H1 (cell line): Measurements from ENCODE around the gene MFNG. TPM values are rescaled to one million over a fixed set of nuclear protein-coding genes. Genes with fewer than 3 reads are reported as not detected.

Experiments
- CTCF ChIA-PET: fragments of 300-600 bp; sonication (Branson Sonifier 250); formaldehyde crosslinking; loops from one replicate; lab custom pipeline; 2021; ENCODE audit not compliant: partially characterized antibody; lab: Charles Lee
- POLR2A ChIA-PET: fragments of 300-600 bp; sonication (Branson Sonifier 250); formaldehyde crosslinking; loops from one replicate; lab custom pipeline; 2021; ENCODE audit warnings: inconsistent platforms; ENCODE audit not compliant: partially characterized antibody; lab: Charles Lee
- DNase-seq, 2 experiments: peaks; one replicate each; pipeline versions ENCODE4 v3.0.0 to v3.0.0-alpha.2; 2010 to 2022; ENCODE audit warnings: low spot score in 2 of 2, low read depth in 1 of 2, mixed read lengths in 1 of 2
- FAIRE-seq: peaks from 2 replicates; lab custom pipeline; 2011; peaks lifted over from hg19 to GRCh38; lab: Jason Lieb, UNC
- H2AFZ ChIP-seq: 2 replicates; pipeline ENCODE4 v1.8.1; 2012; ENCODE audit warnings: low read length, inconsistent platforms
- H2AK5ac ChIP-seq: 2 replicates; pipeline ENCODE4 v1.6.1; 2013; ENCODE audit warnings: low read depth, low read length
- H2BK120ac ChIP-seq: replicated peaks from 2 replicates; pipeline ENCODE3; 2013; ENCODE audit warnings: low read depth, low read length, inconsistent platforms
- H2BK12ac ChIP-seq: 2 replicates; pipeline ENCODE4 v1.6.1; 2013; ENCODE audit warnings: low read depth, low read length
- H2BK15ac ChIP-seq: 2 replicates; pipeline ENCODE4 v1.6.1; 2013; ENCODE audit warnings: low read length
- H2BK20ac ChIP-seq: 2 replicates; pipeline ENCODE4 v1.6.1; 2013; ENCODE audit warnings: low read length
- H2BK5ac ChIP-seq: 2 replicates; pipeline ENCODE4 v1.6.1; 2013; ENCODE audit warnings: low read depth, low read length
- H3K14ac ChIP-seq: 2 replicates; pipeline ENCODE4 v1.6.1; 2013; ENCODE audit warnings: inconsistent platforms; ENCODE audit not compliant: insufficient read length
- H3K18ac ChIP-seq: 2 replicates; pipeline ENCODE4 v1.6.1; 2013; ENCODE audit warnings: low read length; ENCODE audit errors: extremely low read depth
- H3K23ac ChIP-seq: 2 replicates; pipeline ENCODE4 v1.6.1; 2013; ENCODE audit warnings: inconsistent platforms; ENCODE audit not compliant: insufficient read length
- H3K23me2 ChIP-seq: 2 replicates; pipeline ENCODE4 v1.6.1; 2013; ENCODE audit warnings: low read depth, low read length
- H3K27ac ChIP-seq: 2 replicates; pipeline ENCODE4 v1.6.1; 2011; ENCODE audit warnings: low read depth, low read length, inconsistent platforms
- H3K27me3 ChIP-seq, 4 experiments: replicated peaks in 1 of 4; 1 replicate in 1 of 4; 2 replicates in 3 of 4; pipeline versions ENCODE4 v1.6.1 to v1.8.1; 2011 to 2013; ENCODE audit warnings: low read length in 3 of 4, mild to moderate bottlenecking in 3 of 4, inconsistent platforms in 2 of 4, mixed read lengths in 2 of 4, moderate library complexity in 1 of 4; ENCODE audit not compliant: control insufficient read depth in 3 of 4, insufficient read depth in 3 of 4; ENCODE audit errors: extremely low read depth in 1 of 4
- H3K36me3 ChIP-seq, 4 experiments: 2 replicates each; pipeline versions ENCODE4 v1.6.1 to v1.8.1; 2011 to 2013; ENCODE audit warnings: mild to moderate bottlenecking in 4 of 4, low read length in 3 of 4, moderate library complexity in 2 of 4, control low read depth in 1 of 4, inconsistent platforms in 1 of 4; ENCODE audit not compliant: insufficient read depth in 4 of 4, control insufficient read depth in 2 of 4
- H3K4ac ChIP-seq: replicated peaks from 2 replicates; pipeline ENCODE3; 2013; ENCODE audit warnings: low read length, low read depth, mixed read lengths, inconsistent platforms; ENCODE audit not compliant: insufficient read length
- H3K4me1 ChIP-seq, 4 experiments: replicated peaks in 1 of 4; 1 replicate in 1 of 4; 2 replicates in 3 of 4; pipeline versions ENCODE4 v1.6.1 to v1.8.1; 2011 to 2013; ENCODE audit warnings: low read length in 3 of 4, inconsistent platforms in 2 of 4, mixed read lengths in 1 of 4; ENCODE audit not compliant: insufficient read depth in 4 of 4, control insufficient read depth in 3 of 4
- H3K4me2 ChIP-seq, 2 experiments: 2 replicates each; pipeline versions ENCODE4 v1.6.1 to v1.8.1; 2011 to 2013; ENCODE audit warnings: low read depth in 2 of 2, low read length in 2 of 2, control low read depth in 1 of 2, inconsistent platforms in 1 of 2, mild to moderate bottlenecking in 1 of 2; ENCODE audit not compliant: insufficient read depth in 1 of 2
- H3K4me3 ChIP-seq, 4 experiments: fragments of 200-600, 300-600 bp in 1 of 4; sonication (generic), shearing (Covaris generic), sonication (Bioruptor Twin) in 1 of 4; 2 replicates each; pipeline versions ENCODE4 v1.5.1 to v1.8.1; 2011 to 2016; ENCODE audit warnings: low read length in 4 of 4, low read depth in 3 of 4, control low read depth in 2 of 4, inconsistent platforms in 2 of 4, mild to moderate bottlenecking in 2 of 4, mixed read lengths in 1 of 4, moderate library complexity in 1 of 4; ENCODE audit not compliant: insufficient read depth in 2 of 4; ENCODE audit errors: extremely low read depth in 1 of 4
- H3K56ac ChIP-seq: replicated peaks from 2 replicates; pipeline ENCODE3; 2013; ENCODE audit warnings: low read depth, mild to moderate bottlenecking, mixed read lengths, low read length, inconsistent platforms; ENCODE audit not compliant: insufficient read length
- H3K79me1 ChIP-seq: 2 replicates; pipeline ENCODE4 v1.6.1; 2013; ENCODE audit warnings: low read depth, low read length, control low read depth
- H3K79me2 ChIP-seq, 2 experiments: 2 replicates each; pipeline versions ENCODE4 v1.6.1 to v1.8.1; 2012 to 2013; ENCODE audit warnings: low read length in 2 of 2, mild to moderate bottlenecking in 2 of 2, inconsistent platforms in 1 of 2; ENCODE audit not compliant: insufficient read depth in 2 of 2, control insufficient read depth in 1 of 2
- H3K9ac ChIP-seq, 4 experiments: replicated peaks in 1 of 4; 1 replicate in 1 of 4; 2 replicates in 3 of 4; pipeline versions ENCODE4 v1.6.1 to v1.8.1; 2011 to 2013; ENCODE audit warnings: low read depth in 3 of 4, low read length in 3 of 4, control low read depth in 2 of 4, mild to moderate bottlenecking in 2 of 4, moderate library complexity in 2 of 4, inconsistent platforms in 1 of 4; ENCODE audit errors: extremely low read depth in 1 of 4
- H3K9me3 ChIP-seq, 2 experiments: 2 replicates each; pipeline versions ENCODE4 v1.6.1 to v1.8.1; 2012 to 2013; ENCODE audit warnings: mild to moderate bottlenecking in 2 of 2, moderate library complexity in 2 of 2, control low read depth in 1 of 2, inconsistent platforms in 1 of 2, low read depth in 1 of 2, low read length in 1 of 2, mixed read lengths in 1 of 2; ENCODE audit not compliant: insufficient read depth in 2 of 2
- H4K20me1 ChIP-seq, 2 experiments: replicated peaks in 1 of 2; 2 replicates each; pipeline versions ENCODE3 to v1.8.1; 2011 to 2013; ENCODE audit warnings: inconsistent platforms in 2 of 2, low read length in 2 of 2, mild to moderate bottlenecking in 1 of 2; ENCODE audit not compliant: insufficient read depth in 2 of 2, control insufficient read depth in 1 of 2
- H4K5ac ChIP-seq: 2 replicates; pipeline ENCODE4 v1.6.1; 2013; ENCODE audit warnings: low read length, low read depth, mixed read lengths, inconsistent platforms; ENCODE audit not compliant: insufficient read length
- H4K8ac ChIP-seq: 2 replicates; pipeline ENCODE4 v1.8.0; 2013; ENCODE audit warnings: mild to moderate bottlenecking, moderate library complexity, low read length, inconsistent platforms; ENCODE audit not compliant: insufficient read depth; ENCODE audit errors: extremely low read depth
- H4K91ac ChIP-seq: replicated peaks from 2 replicates; pipeline ENCODE3; 2013; ENCODE audit warnings: low read length, mixed read lengths, inconsistent platforms; ENCODE audit not compliant: insufficient read length
- ASH2L ChIP-seq: fragments of 200-600, 300-600 bp; sonication (generic); IDR thresholded peaks from one replicate; pipeline ENCODE4 v1.7.1; 2017; ENCODE audit warnings: low read length
- CBX5 ChIP-seq: fragments of 300-800, 300-1000 bp; sonication (generic); IDR thresholded peaks from 2 replicates; pipeline ENCODE4 v1.7.1; 2016; ENCODE audit warnings: antibody characterized with exemption, low read length, low read depth
- POU5F1 ChIP-seq: IDR thresholded peaks from 2 replicates; pipeline ENCODE4 v1.6.1; 2011; ENCODE audit warnings: low read depth, mild to moderate bottlenecking, low read length, moderate library complexity
- WGBS, 2 experiments: shearing (Covaris generic) in 1 of 2; methylation state at CpG; one replicate each; pipeline versions ENCODE4 v1.1.6 to v1.1.7; 2013 to 2015; ENCODE audit warnings: low lambda C conversion rate in 2 of 2, mixed read lengths in 2 of 2, inconsistent platforms in 1 of 2, low coverage in 1 of 2, missing lambda C conversion rate in 1 of 2; ENCODE audit not compliant: insufficient replicate concordance in 2 of 2, insufficient coverage in 1 of 2, insufficient read length in 1 of 2; ENCODE audit errors: extremely low coverage in 1 of 2, missing lambda C conversion rate in 1 of 2; 5-methylcytosine and 5-hydroxymethylcytosine counted together
- polyA plus RNA-seq, 7 experiments: library from polyadenylated mRNA; depleted of rRNA in 3 of 7; stranded (reverse) in 5 of 7; unstranded in 2 of 7; fragments of >200 nt in 5 of 7; fragments of 200-250 nt in 2 of 7; gene quantifications; 1 replicate in 5 of 7; 2 replicates in 1 of 7; 4 replicates in 1 of 7; pipeline versions ENCODE4 v1.2.1 to v1.2.3, GENCODE V29; 2011 to 2013; ENCODE audit warnings: missing spikeins in 2 of 7, mixed read lengths in 2 of 7
- total RNA-seq: library from RNA; stranded (reverse); fragmentation: NEBNext Ultra II Directional; extraction: Animal tissue kit (Norgen Biotek cat#: 25700); gene quantifications from 2 replicates; pipeline ENCODE4 v1.2.1, GENCODE V29; 2021

MFNG gene
- total and polyA plus RNA-seq, 2 of the 8 experiments (the other 6 are each of a cell fraction or from before 2014, with no cell fraction given): 1.7 to 5.5 TPM

DNA sequence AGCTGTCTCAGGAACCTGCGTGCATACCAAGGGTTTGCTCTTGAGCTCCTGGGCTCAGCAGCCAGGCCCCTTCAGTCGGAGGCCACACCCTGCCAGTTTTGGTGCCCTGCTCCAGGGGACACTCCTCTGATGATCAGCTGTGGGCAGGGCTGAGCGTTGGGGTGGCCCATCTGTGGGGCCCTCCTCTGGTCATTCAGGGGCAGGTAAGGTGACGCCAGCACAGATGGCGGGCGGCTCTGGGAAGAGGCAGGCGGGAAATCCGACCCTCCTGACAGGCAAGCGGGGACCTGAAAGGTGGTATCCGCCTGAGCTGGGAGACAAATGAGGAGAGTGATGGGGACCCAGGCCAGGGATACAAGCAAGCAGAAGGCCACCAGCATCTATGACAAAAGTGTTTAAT is 3.8 kb upstream of the MFNG start:
- Histone ChIP-seq H4K8ac (no peak overlapping the region), H2BK120ac (no peak overlapping the region), H3K23ac (no peak overlapping the region), H3K27ac (no peak overlapping the region), H3K4me1 (peaks cover 0 to 30% (median 20%) of the 10 kb centered on the region in 4 experiments; a peak in 6 of 7 replicates), H3K56ac (no peak overlapping the region), H3K14ac (no peak overlapping the region), H3K36me3 (no peaks in the 10 kb centered on the region), H3K9me3 (no peaks in the 10 kb centered on the region), H3K4me2 (no peak overlapping the region), H2AFZ (no peak overlapping the region), H3K9ac (no peak overlapping the region), H4K20me1 (no peaks in the 10 kb centered on the region), H3K79me2 (no peaks in the 10 kb centered on the region), H3K79me1 (no peaks in the 10 kb centered on the region), H4K5ac (no peak overlapping the region), H3K18ac (no peak overlapping the region), H3K23me2 (no peaks in the 10 kb centered on the region), H2BK5ac (no peak overlapping the region), H4K91ac (no peak overlapping the region), H2BK20ac (no peak overlapping the region), H2BK15ac (peak overlapping the region; percentile 92; the same call in 1 of the 2 replicates), H2AK5ac (no peak overlapping the region; the same call in 1 of the 2 replicates), H2BK12ac (no peak overlapping the region), H3K4me3 (no peak overlapping the region), H3K4ac (no peak overlapping the region), H3K27me3 (peaks cover 0 to 4% (median 0%) of the 10 kb centered on the region in 4 experiments; a peak in 1 of 7 replicates)
- 85% methylated on average over 10 of the region's 10 CpGs; no CpG with 5 or more reads in 1 of the 2 experiments for WGBS, 2 experiments
- DNase-seq (no peak), FAIRE-seq (no peak)
- ChIA-PET POLR2A (interaction anchor here (0.8 to 0.9 kb wide), 2 partner anchors 11 to 14 kb away, joined by 3 read pairs; no protein-coding TSS in a partner anchor), CTCF (interaction anchor here (0.6 to 21.5 kb wide), 8 partner anchors 9 to 157 kb away, joined by 3 to 312 read pairs (median 4); no protein-coding TSS in a partner anchor)
- TF ChIP-seq CBX5 (no peak), ASH2L (no peak), POU5F1 (no peak)
